ENCODE measurements around the gene PDE1A.

PDE1A gene

DNA sequence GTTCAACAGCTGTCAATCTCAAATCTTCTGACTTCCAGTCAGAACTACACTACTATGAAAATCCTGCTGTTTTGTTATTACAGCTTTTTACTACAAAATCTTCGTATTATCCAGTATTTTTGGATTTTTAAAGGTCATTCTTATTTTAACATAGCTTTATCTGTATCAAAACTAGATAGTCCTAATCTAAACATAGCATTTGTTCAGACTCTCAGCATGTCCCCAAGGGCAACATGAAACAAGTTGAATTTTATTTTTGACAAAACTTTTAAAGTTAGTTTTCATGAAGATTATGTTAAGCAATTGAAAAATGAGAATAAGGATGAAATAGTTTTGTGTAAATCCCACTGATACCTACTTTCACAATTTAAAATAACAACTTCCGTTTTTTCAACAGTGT lies 48.1 kb downstream of the PDE1A start:
- Histone ChIP-seq H3K27ac (replicated peaks) (no peak overlapping the region), H3K27me3 (ENCODE audit: insufficient read depth, poor library complexity, severe bottlenecking) (no peaks in the 10 kb centered on the region), H3K4me3 (replicated peaks; ENCODE audit: insufficient read depth, low read length) (no peak overlapping the region)
- no peak for DNase-seq (ENCODE audit: low read depth in 1 of 2, low spot score in 1 of 2)
- TF ChIP-seq POLR2AphosphoS5 (IDR thresholded peaks at IDR 0.05; ENCODE audit: low read depth), result no peak
- TF ChIP-seq GABPA (IDR thresholded peaks at IDR 0.05; ENCODE audit: low read depth), result no peak
- TF ChIP-seq, protein P1, sequence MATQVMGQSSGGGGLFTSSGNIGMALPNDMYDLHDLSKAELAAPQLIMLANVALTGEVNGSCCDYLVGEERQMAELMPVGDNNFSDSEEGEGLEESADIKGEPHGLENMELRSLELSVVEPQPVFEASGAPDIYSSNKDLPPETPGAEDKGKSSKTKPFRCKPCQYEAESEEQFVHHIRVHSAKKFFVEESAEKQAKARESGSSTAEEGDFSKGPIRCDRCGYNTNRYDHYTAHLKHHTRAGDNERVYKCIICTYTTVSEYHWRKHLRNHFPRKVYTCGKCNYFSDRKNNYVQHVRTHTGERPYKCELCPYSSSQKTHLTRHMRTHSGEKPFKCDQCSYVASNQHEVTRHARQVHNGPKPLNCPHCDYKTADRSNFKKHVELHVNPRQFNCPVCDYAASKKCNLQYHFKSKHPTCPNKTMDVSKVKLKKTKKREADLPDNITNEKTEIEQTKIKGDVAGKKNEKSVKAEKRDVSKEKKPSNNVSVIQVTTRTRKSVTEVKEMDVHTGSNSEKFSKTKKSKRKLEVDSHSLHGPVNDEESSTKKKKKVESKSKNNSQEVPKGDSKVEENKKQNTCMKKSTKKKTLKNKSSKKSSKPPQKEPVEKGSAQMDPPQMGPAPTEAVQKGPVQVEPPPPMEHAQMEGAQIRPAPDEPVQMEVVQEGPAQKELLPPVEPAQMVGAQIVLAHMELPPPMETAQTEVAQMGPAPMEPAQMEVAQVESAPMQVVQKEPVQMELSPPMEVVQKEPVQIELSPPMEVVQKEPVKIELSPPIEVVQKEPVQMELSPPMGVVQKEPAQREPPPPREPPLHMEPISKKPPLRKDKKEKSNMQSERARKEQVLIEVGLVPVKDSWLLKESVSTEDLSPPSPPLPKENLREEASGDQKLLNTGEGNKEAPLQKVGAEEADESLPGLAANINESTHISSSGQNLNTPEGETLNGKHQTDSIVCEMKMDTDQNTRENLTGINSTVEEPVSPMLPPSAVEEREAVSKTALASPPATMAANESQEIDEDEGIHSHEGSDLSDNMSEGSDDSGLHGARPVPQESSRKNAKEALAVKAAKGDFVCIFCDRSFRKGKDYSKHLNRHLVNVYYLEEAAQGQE (IDR thresholded peaks at IDR 0.05; ENCODE audit: insufficient replicate concordance, low read depth), result no peak
- no peak for TF ChIP-seq SPI1 (IDR thresholded peaks at IDR 0.05; ENCODE audit: borderline replicate concordance, low read depth)
- TF ChIP-seq, protein P2, sequence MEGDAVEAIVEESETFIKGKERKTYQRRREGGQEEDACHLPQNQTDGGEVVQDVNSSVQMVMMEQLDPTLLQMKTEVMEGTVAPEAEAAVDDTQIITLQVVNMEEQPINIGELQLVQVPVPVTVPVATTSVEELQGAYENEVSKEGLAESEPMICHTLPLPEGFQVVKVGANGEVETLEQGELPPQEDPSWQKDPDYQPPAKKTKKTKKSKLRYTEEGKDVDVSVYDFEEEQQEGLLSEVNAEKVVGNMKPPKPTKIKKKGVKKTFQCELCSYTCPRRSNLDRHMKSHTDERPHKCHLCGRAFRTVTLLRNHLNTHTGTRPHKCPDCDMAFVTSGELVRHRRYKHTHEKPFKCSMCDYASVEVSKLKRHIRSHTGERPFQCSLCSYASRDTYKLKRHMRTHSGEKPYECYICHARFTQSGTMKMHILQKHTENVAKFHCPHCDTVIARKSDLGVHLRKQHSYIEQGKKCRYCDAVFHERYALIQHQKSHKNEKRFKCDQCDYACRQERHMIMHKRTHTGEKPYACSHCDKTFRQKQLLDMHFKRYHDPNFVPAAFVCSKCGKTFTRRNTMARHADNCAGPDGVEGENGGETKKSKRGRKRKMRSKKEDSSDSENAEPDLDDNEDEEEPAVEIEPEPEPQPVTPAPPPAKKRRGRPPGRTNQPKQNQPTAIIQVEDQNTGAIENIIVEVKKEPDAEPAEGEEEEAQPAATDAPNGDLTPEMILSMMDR (IDR thresholded peaks at IDR 0.05; ENCODE audit: insufficient read depth, low read length), result no peak

DNA sequence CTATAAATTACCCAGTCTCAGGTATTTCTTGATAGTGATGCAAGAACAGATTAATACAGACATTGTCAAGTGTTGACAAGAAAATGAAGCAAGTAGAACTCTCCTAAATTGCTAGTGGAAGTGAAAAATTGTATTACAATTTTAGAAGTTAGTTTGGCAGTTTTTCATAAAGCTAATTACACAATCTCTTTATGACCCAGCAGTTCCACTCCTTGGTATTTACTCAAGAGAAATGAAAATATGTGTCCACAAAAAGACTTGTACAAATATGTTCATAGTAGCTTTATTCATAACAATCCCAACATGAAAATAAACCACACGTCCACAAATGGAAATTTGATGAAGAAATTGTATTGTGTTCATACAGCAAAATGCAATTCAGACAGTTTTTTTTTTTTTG lies 49.4 kb downstream of the PDE1A start:
- TF ChIP-seq POLR2AphosphoS5 (IDR thresholded peaks at IDR 0.05; ENCODE audit: low read depth), result no peak
- TF ChIP-seq SPI1 (IDR thresholded peaks at IDR 0.05; ENCODE audit: borderline replicate concordance, low read depth), result no peak
- DNase-seq (ENCODE audit: low read depth in 1 of 2, low spot score in 1 of 2), result no peak
- H3K27ac ChIP-seq (replicated peaks), result no peak overlapping the region

DNA sequence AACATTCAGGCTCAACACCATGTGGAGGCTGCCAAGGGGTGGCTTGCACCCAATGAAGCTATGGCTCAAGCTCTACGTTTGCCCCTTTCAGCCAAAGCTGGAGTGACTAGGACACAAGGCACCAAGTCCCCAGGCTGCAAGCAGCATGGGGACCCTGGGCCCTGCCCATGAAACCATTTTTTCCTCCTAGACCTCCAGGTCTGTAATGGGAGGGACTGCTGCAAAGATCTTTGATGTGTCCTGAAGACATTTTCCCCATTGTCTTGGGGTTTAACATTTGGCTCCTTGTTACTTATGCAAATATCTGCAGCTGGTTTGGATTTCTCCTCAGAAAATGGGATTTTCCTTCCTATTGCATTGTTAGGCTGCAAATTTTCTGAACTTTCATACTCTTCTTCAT lies 51.0 kb downstream of the PDE1A start:
- H3K27me3 ChIP-seq (ENCODE audit: insufficient read depth, poor library complexity, severe bottlenecking), result no peaks in the 10 kb centered on the region
- DNase-seq (ENCODE audit: low read depth in 1 of 2, low spot score in 1 of 2), result no peak
- TF ChIP-seq GABPA (IDR thresholded peaks at IDR 0.05; ENCODE audit: low read depth) (no peak), SPI1 (IDR thresholded peaks at IDR 0.05; ENCODE audit: borderline replicate concordance, low read depth) (no peak), POLR2AphosphoS5 (IDR thresholded peaks at IDR 0.05; ENCODE audit: low read depth) (no peak)
- TF ChIP-seq, protein P2 (IDR thresholded peaks at IDR 0.05; ENCODE audit: insufficient read depth, low read length), result no peak
- TF ChIP-seq, protein P1 (IDR thresholded peaks at IDR 0.05; ENCODE audit: insufficient replicate concordance, low read depth), result no peak
- no peak overlapping the region for H3K4me3 ChIP-seq (replicated peaks; ENCODE audit: insufficient read depth, low read length)
- no peak overlapping the region for H3K27ac ChIP-seq (replicated peaks)

More for the DNA sequence above, 49.4 kb downstream of the PDE1A start:
- H3K27me3 ChIP-seq (ENCODE audit: insufficient read depth, poor library complexity, severe bottlenecking), result no peaks in the 10 kb centered on the region
- no peak overlapping the region for H3K4me3 ChIP-seq (replicated peaks; ENCODE audit: insufficient read depth, low read length)

DNA sequence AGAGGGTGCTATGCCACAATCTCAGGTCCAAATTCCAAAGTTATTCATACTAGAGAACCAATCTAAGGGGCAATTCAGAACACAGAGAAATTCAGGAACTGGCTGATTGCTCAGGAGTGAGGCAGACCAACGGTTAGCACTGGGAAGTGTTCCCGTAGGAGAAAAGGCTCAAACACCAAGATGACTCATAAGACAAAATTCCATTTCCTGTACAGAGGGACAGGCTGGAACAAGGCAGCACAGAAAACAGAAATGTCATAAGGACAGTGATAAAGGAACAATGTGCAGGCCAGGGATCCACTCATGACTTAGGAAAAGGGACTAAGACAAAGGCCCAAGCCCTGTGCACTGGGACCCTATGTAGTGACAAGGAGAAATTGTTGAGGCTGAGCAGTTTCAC lies 54.2 kb downstream of the PDE1A start:
- no peak for TF ChIP-seq GABPA (IDR thresholded peaks at IDR 0.05; ENCODE audit: low read depth)
- no peak for TF ChIP-seq POLR2AphosphoS5 (IDR thresholded peaks at IDR 0.05; ENCODE audit: low read depth)
- no peak for TF ChIP-seq SPI1 (IDR thresholded peaks at IDR 0.05; ENCODE audit: borderline replicate concordance, low read depth)
- TF ChIP-seq, protein P2 (IDR thresholded peaks at IDR 0.05; ENCODE audit: insufficient read depth, low read length), result no peak
- TF ChIP-seq, protein P1 (IDR thresholded peaks at IDR 0.05; ENCODE audit: insufficient replicate concordance, low read depth), result no peak
- H3K27ac ChIP-seq (replicated peaks), result no peak overlapping the region
- DNase-seq (ENCODE audit: low read depth in 1 of 2, low spot score in 1 of 2), result no peak
- H3K4me3 ChIP-seq (replicated peaks; ENCODE audit: insufficient read depth, low read length), result no peak overlapping the region
- H3K27me3 ChIP-seq (ENCODE audit: insufficient read depth, poor library complexity, severe bottlenecking), result no peaks in the 10 kb centered on the region

All from HL-60 (cell line).